ENCODE data around the gene TAX1BP1.
A peak's percentile ranks its signal among the peaks of the same experiment; 100 is the strongest.

Gene TAX1BP1

DNA sequence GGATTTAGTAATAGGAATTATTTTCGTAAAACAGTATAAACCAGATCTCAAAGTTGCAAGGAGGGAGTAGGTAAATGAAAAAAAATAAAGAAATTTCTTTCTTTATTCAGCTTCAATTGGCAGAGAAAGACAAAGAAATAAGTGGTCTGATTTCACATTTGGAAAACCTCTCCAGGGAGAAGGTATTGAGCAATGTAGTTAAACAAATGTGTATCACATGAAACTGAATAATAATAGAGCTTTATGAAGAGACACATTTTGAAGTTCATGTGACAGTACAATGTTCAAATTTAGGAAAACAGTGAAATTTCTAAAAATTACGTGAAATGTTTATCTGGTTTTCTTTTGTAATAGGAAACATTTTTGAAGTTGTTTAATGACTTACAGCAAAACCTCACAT is 63.0 kb downstream of the TAX1BP1 start:
- Mint-ChIP-seq H3K27ac (ENCODE audit: low read depth) (no peak overlapping the region), H3K36me3 (ENCODE audit: insufficient read depth) (peaks cover 41% of the 10 kb centered on the region), H3K4me1 (peaks cover 17% of the 10 kb centered on the region), H3K4me3 (no peak overlapping the region), H3K27me3 (no peaks in the 10 kb centered on the region), H3K9me3 (no peaks in the 10 kb centered on the region)
- ATAC-seq (replicated peaks; ENCODE audit: extremely low read depth, poor library complexity, severe bottlenecking): no peak
- no peak for DNase-seq (ENCODE audit: low spot score in 2 of 2)

DNA sequence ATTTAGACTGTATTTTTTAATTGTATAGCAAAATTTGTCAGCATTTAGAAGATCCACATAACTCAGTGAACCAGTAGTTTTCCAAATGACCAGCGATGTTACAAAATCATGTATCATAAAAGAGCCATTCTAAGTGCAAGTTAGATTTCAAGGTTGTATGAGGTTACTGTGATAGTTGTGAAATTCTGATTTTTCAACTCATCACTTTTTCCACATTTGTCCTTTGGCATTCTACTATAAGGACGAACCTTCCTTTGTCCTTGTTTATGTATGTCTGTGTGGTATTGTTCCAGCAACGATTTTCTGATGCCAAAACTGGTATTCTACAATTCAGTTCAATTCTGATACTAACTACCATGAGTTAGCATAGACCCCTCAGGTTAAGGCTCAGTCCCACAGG is 64.2 kb downstream of the TAX1BP1 start:
- Mint-ChIP-seq H3K4me3 (no peak overlapping the region), H3K27me3 (no peaks in the 10 kb centered on the region), H3K9me3 (no peaks in the 10 kb centered on the region), H3K36me3 (ENCODE audit: insufficient read depth) (peaks cover 35% of the 10 kb centered on the region), H3K27ac (ENCODE audit: low read depth) (no peak overlapping the region), H3K4me1 (peaks cover 24% of the 10 kb centered on the region)
- DNase-seq (ENCODE audit: low spot score in 2 of 2): no peak
- no peak for ATAC-seq (replicated peaks; ENCODE audit: extremely low read depth, poor library complexity, severe bottlenecking)

DNA sequence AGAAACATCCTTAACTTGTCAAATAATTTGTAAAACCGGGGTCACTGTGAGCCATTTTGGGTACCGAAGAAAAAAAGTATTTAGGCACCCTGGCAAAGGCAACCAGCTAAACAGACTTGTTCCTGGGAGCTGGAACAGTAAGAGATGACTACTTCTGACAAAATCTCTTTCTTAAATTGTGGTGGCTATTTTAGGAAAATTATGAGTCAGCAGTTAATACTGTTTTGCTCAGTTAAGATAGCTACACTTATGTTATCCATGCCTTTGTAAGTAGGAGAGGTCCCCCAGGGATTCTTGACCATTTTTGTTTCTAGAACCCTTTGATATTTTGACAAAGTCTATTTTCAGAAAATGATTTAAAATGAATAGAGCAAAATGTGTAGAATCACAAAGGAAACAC is 68.7 kb downstream of the TAX1BP1 start:
- Mint-ChIP-seq H3K27ac (ENCODE audit: low read depth) (no peak overlapping the region), H3K4me3 (no peak overlapping the region), H3K4me1 (peaks cover 18% of the 10 kb centered on the region), H3K36me3 (ENCODE audit: insufficient read depth) (peaks cover 23% of the 10 kb centered on the region), H3K27me3 (no peaks in the 10 kb centered on the region), H3K9me3 (no peaks in the 10 kb centered on the region)
- DNase-seq (ENCODE audit: low spot score in 2 of 2) (no peak), ATAC-seq (replicated peaks; ENCODE audit: extremely low read depth, poor library complexity, severe bottlenecking) (no peak)

DNA sequence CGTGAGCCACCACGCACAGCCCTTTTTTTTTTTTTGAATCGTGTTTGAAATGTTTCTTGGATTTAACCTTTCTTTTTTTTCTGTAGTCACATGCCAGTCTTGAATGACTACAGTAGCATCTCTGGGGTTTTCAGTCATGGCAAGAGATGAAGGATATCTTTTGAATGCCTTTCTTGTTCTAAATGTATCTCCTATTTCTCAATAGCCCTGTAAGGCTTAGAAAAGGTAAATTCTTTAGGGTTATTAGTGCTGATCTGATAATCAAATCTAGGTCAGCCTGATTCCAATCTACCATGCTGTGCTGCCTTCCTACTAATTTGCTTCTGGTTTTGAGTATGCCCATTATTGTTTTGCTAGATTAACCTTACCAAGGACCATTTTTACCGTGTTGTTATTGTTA is 70.2 kb downstream of the TAX1BP1 start:
- Mint-ChIP-seq H3K4me3 (no peak overlapping the region), H3K27ac (ENCODE audit: low read depth) (peak overlapping the region; percentile 29), H3K9me3 (no peaks in the 10 kb centered on the region), H3K27me3 (no peaks in the 10 kb centered on the region), H3K36me3 (ENCODE audit: insufficient read depth) (peaks cover 23% of the 10 kb centered on the region), H3K4me1 (peaks cover 18% of the 10 kb centered on the region)
- DNase-seq (ENCODE audit: low spot score in 2 of 2) (no peak), ATAC-seq (replicated peaks; ENCODE audit: extremely low read depth, poor library complexity, severe bottlenecking) (no peak)

DNA sequence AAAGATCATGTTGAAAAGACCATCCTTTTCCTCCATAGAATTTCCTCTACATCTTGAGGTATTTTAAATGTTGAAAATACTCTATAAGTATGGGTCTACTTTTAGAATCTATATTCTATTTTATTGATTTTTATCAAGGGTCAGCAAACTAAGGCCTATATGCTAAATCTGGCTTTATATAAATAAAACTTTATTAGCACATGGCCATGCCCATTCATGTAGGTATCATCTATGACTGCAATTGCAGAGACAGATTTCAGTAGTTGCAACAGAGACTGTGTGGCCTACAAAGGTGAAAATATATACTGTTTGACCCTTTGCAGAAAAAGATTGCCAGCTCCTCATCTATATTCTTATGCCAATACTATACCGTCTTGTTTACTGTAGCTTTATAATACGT is 72.7 kb downstream of the TAX1BP1 start:
- no peaks in the 10 kb centered on the region for H3K9me3 Mint-ChIP-seq
- no peak for ATAC-seq (replicated peaks; ENCODE audit: extremely low read depth, poor library complexity, severe bottlenecking)
- DNase-seq (ENCODE audit: low spot score in 2 of 2): no peak
- H3K27ac Mint-ChIP-seq (ENCODE audit: low read depth): peak overlapping the region; percentile 64
- H3K27me3 Mint-ChIP-seq: no peaks in the 10 kb centered on the region
- peaks cover 27% of the 10 kb centered on the region for H3K36me3 Mint-ChIP-seq (ENCODE audit: insufficient read depth)
- no peak overlapping the region for H3K4me3 Mint-ChIP-seq
- peaks cover 18% of the 10 kb centered on the region for H3K4me1 Mint-ChIP-seq

DNA sequence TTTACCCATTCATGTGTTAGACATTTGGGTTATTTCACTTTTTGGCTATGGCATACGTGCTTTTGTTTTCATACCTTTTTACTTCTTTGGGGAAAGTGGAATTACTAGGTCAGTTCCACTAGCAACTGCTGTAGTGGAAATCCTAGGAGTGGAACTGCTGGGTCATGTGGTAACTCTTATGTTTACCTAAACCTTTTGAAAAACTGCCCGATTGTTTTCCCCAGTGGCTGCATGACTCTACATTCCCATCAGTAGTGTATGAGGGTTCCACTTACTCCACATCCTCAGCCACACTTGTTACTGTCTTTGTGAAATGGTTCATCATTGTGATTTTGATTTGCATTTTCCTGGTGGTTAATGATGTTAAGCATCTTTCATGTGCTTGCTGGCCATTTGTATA is 82.3 kb downstream of the TAX1BP1 start:
- H3K27me3 Mint-ChIP-seq: no peaks in the 10 kb centered on the region
- DNase-seq (ENCODE audit: low spot score in 2 of 2): no peak
- peaks cover 42% of the 10 kb centered on the region for H3K36me3 Mint-ChIP-seq (ENCODE audit: insufficient read depth)
- H3K27ac Mint-ChIP-seq (ENCODE audit: low read depth): no peak overlapping the region
- no peak overlapping the region for H3K4me3 Mint-ChIP-seq
- no peaks in the 10 kb centered on the region for H3K9me3 Mint-ChIP-seq
- peaks cover 6% of the 10 kb centered on the region for H3K4me1 Mint-ChIP-seq
- no peak for ATAC-seq (replicated peaks; ENCODE audit: extremely low read depth, poor library complexity, severe bottlenecking)

DNA sequence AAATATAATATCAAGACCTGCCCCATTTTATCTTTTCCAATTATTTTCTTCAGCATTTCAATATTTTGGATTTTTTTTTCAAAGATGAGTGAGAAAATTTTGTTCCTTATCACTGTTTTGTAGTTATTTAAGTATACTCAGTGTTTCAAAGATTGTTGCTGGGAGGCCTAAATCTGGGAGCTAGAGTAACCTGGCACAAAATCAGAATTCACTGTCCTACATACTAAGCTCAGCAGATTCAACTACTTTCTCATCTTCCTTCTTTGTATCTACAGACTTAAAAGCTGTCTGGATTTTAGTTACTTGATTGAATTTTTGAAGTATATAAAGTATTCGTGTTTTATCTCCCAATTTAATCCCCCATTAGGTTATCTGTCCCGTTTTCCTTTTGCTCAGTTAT is 85.9 kb downstream of the TAX1BP1 start:
- Mint-ChIP-seq H3K36me3 (ENCODE audit: insufficient read depth) (peaks cover 47% of the 10 kb centered on the region), H3K4me3 (no peak overlapping the region), H3K9me3 (no peaks in the 10 kb centered on the region), H3K27ac (ENCODE audit: low read depth) (peak overlapping the region; percentile 57), H3K27me3 (no peaks in the 10 kb centered on the region), H3K4me1 (peaks cover 6% of the 10 kb centered on the region)
- ATAC-seq (replicated peaks; ENCODE audit: extremely low read depth, poor library complexity, severe bottlenecking): no peak
- DNase-seq (ENCODE audit: low spot score in 2 of 2): no peak

DNA sequence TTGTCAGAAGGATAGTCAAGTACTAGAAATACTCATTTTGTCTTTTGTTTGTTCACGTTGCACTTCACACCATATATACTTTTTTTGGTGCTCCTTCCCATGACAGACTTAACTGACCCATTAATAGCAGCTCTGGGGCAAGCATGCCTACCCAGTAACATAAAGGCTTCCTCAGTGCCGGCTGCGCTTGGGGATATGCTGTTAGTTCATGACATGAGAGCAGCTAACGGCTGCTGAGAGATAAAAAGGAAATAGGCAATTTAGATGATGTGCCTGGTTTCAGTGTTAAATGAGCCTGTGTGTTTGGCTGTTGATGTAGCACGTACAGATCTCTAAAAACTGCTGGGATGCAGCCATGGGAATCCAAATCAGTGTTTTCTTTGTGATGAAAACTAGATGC is 86.4 kb downstream of the TAX1BP1 start:
- ATAC-seq (replicated peaks; ENCODE audit: extremely low read depth, poor library complexity, severe bottlenecking) (no peak), DNase-seq (ENCODE audit: low spot score in 2 of 2) (no peak)
- Mint-ChIP-seq H3K27ac (ENCODE audit: low read depth) (peak overlapping the region; percentile 57), H3K9me3 (no peaks in the 10 kb centered on the region), H3K27me3 (no peaks in the 10 kb centered on the region), H3K4me3 (no peak overlapping the region), H3K4me1 (peaks cover 6% of the 10 kb centered on the region), H3K36me3 (ENCODE audit: insufficient read depth) (peaks cover 45% of the 10 kb centered on the region)

DNA sequence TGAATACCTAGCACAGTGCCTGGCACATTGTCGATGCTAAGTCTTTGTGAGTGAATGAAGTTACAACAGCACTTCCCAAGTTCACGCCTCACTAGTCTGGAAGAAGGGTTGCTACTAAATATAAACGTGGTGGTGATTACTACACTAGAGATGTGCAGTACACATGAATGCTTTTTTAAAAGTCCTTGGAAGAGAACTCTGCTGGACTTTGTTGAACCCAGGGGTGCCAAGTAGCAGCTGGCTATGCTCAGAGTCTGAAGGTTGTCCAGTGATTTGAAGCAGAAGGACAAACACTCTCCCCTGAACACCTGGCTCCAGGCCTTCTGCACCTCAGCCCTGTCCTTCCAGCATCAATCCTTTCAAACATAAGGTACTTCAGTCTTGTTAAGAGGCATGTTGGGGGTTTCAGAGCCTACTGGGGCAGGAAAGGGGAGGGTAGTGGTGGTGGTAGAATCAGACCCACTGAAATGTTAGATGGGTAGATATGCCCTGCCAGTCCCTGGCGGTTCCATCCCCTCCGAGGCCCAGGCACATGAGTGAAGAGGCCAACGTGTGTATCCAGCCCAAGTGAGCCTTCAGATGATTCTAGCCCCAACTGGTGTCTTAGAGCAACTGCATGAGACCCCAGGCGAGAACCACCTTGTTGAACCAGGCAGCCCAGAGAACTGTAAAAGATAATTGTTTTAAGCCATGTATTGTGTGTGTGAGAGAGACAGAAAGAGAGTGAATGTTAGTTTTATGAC is 94.4 kb downstream of the TAX1BP1 start:
- no peaks in the 10 kb centered on the region for H3K27me3 Mint-ChIP-seq
- H3K9me3 Mint-ChIP-seq: no peaks in the 10 kb centered on the region
- no peak for ATAC-seq (replicated peaks; ENCODE audit: extremely low read depth, poor library complexity, severe bottlenecking)
- H3K4me1 Mint-ChIP-seq: peaks cover 25% of the 10 kb centered on the region
- no peak overlapping the region for H3K4me3 Mint-ChIP-seq
- H3K36me3 Mint-ChIP-seq (ENCODE audit: insufficient read depth): peaks cover 31% of the 10 kb centered on the region
- H3K27ac Mint-ChIP-seq (ENCODE audit: low read depth): peak overlapping the region; percentile 19
- DNase-seq (ENCODE audit: low spot score in 2 of 2): no peak

DNA sequence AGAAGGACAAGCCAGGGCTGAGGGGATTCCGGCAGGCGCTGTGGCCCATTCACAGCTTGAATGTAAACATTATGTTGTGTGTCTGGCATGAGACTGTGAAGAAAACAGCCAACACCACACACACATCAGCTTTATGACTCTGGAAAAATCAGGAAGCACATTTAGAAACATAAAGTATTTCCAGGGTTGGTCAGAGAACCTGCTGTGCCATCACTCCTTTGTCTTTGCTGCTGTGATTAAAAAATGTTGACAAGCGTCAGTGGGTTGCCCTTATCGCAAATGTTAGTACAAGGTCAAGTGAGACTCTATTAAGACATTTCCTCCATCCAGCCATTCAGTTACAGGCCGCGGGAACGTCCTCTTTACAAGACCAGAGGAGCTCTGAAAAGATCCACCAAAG is 95.4 kb downstream of the TAX1BP1 start:
- Mint-ChIP-seq H3K9me3 (no peaks in the 10 kb centered on the region), H3K36me3 (ENCODE audit: insufficient read depth) (peaks cover 34% of the 10 kb centered on the region), H3K27ac (ENCODE audit: low read depth) (no peak overlapping the region), H3K27me3 (no peaks in the 10 kb centered on the region), H3K4me3 (no peak overlapping the region), H3K4me1 (peaks cover 31% of the 10 kb centered on the region)
- ATAC-seq (replicated peaks; ENCODE audit: extremely low read depth, poor library complexity, severe bottlenecking) (no peak), DNase-seq (ENCODE audit: low spot score in 2 of 2) (no peak)

DNA sequence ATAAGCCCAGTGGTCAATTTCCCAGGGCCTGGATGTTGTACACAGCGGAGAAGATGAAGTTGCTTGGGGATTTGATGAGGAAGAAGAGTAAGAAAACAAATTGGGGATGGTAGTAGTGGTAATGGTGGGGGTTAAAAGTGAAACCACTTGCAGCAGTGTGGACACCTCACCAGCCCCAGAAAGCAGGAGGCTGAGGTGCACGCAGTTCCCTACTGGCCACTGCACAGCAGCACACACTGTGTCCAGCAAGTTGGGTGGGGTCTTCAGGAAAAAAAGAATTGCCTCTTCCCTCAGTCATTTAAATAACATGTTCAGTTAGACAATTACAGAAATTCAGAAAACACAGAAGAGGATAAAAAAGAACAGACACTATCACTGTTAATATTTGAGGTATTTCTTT is 96.6 kb downstream of the TAX1BP1 start:
- no peaks in the 10 kb centered on the region for H3K27me3 Mint-ChIP-seq
- peak overlapping the region; percentile 42 for H3K27ac Mint-ChIP-seq (ENCODE audit: low read depth)

DNA sequence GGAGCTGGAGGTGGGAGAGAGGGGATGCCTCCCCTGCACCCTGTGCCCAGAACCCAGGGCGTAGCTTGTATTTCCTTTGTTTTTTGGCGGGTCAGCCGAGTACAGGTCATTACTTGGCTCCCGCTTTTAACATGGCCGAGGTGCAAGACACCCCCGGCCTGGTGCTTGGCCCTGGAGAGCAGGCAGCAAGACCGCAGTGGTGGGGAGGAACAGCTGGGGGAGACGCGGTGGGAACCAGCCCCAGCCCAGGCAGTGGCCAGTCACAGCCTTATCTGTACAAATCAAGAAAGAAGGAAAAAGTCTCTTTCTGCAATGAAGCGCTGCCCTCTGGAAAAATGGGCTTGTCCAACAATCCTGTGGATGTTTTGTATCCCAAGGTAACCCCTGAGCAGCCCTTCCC is 99.1 kb downstream of the TAX1BP1 start:
- Mint-ChIP-seq H3K4me3 (no peak overlapping the region), H3K27me3 (no peaks in the 10 kb centered on the region), H3K36me3 (ENCODE audit: insufficient read depth) (peaks cover 20% of the 10 kb centered on the region), H3K27ac (ENCODE audit: low read depth) (peak overlapping the region; percentile 75), H3K9me3 (no peaks in the 10 kb centered on the region), H3K4me1 (peaks cover 39% of the 10 kb centered on the region)
- DNase-seq (ENCODE audit: low spot score in 2 of 2) (no peak), ATAC-seq (replicated peaks; ENCODE audit: extremely low read depth, poor library complexity, severe bottlenecking) (no peak)

More for the DNA sequence above, 96.6 kb downstream of the TAX1BP1 start:
- peaks cover 31% of the 10 kb centered on the region for H3K36me3 Mint-ChIP-seq (ENCODE audit: insufficient read depth)
- H3K9me3 Mint-ChIP-seq: no peaks in the 10 kb centered on the region
- DNase-seq (ENCODE audit: low spot score in 2 of 2) (no peak), ATAC-seq (replicated peaks; ENCODE audit: extremely low read depth, poor library complexity, severe bottlenecking) (no peak)
- H3K4me1 Mint-ChIP-seq: peaks cover 39% of the 10 kb centered on the region
- no peak overlapping the region for H3K4me3 Mint-ChIP-seq

DNA sequence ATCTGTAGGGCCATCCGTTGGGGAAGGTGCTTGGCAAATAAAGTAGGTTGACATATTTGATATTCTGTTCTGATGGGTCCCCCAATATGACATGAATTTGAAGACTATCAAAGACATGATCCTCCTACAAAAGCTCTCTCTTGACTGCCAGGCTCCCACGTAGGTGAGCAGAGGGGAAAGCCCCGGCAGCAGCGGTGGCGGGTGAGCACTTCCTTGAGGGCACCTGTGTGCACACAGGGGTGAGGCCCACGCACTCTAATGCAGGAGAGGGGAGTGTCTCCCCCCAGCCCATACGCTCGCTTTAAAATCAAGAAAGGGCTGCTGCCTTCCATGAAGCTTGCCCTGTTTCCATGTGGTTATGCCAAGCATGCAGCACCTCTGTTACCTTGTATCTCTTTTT is 100.4 kb downstream of the TAX1BP1 start:
- no peak overlapping the region for H3K4me3 Mint-ChIP-seq
- H3K27me3 Mint-ChIP-seq: no peaks in the 10 kb centered on the region
- no peak for ATAC-seq (replicated peaks; ENCODE audit: extremely low read depth, poor library complexity, severe bottlenecking)
- H3K4me1 Mint-ChIP-seq: peaks cover 36% of the 10 kb centered on the region
- peak overlapping the region; percentile 53 for H3K27ac Mint-ChIP-seq (ENCODE audit: low read depth)
- peaks cover 17% of the 10 kb centered on the region for H3K36me3 Mint-ChIP-seq (ENCODE audit: insufficient read depth)
- no peaks in the 10 kb centered on the region for H3K9me3 Mint-ChIP-seq
- no peak for DNase-seq (ENCODE audit: low spot score in 2 of 2)
